Activated CD4-positive, CD25-positive, alpha-beta regulatory T cell treated with anti-CD3 and anti-CD28 coated beads, Interleukin-2, amount 50 U/mL, for 16 hours (primary cell): Measurements from ENCODE around the gene ACADVL.
A peak's percentile ranks its signal among the peaks of the same experiment; 100 is the strongest.

Experiments used
- DNase-seq: peaks from one replicate; pipeline ENCODE4 v3.0.0-alpha.2; 2020; ENCODE audit warnings: low read depth, low spot score

ACADVL gene

DNA sequence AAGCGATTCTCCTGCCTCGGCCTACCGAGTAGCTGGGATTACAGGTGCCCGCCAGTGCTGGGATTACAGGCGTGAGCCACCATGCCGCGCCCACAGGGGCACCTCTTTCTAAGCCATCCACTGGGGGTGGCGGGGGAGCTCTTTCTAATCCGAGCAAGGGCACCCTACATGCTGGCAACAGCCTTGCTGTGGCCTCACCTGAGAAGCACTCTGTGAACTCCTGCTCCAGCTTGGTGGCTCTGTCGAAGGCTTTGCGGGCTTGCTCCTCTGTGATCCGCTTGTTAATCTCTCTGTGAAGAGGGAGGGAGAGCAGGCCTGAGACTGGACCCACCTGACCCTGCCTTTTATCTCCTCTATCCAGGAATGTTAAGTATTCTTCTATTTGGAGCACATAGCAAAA, 28.7 kb upstream of the ACADVL start:
- no peak for DNase-seq

DNA sequence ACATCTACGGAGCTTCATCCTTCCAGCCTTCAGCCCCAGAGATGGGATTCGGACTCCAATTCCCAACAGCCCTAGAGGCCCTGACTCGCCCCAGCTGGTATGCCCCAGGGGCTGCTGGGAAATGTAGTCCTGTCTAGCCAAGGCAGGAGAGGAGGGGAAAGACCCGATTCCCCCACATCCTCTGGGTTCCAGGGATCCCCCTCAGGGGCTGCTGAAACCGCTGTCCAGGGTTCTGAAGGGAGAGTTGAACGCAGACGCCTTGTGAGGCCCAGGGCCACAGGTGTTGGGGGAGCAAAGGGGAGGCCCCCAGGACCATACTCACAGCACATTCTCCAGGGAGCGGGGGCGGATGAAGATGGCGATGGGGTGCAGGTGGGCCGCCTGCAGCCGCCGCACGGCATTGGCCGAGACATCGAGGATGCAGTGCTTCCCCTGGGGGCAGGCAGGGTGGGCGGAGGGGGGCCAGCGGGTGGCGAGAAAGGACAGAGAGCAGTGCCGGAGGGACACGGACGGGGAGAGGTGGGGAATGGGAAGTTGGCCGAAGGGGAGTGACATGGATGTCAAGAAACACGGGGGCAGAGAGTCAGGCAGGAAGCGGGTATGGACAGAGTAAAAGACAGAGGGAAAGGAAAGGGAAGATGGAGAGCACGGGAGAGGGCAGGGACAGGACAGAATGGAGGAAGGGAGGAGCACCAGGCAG, 28.0 kb upstream of the ACADVL start:
- no peak for DNase-seq

DNA sequence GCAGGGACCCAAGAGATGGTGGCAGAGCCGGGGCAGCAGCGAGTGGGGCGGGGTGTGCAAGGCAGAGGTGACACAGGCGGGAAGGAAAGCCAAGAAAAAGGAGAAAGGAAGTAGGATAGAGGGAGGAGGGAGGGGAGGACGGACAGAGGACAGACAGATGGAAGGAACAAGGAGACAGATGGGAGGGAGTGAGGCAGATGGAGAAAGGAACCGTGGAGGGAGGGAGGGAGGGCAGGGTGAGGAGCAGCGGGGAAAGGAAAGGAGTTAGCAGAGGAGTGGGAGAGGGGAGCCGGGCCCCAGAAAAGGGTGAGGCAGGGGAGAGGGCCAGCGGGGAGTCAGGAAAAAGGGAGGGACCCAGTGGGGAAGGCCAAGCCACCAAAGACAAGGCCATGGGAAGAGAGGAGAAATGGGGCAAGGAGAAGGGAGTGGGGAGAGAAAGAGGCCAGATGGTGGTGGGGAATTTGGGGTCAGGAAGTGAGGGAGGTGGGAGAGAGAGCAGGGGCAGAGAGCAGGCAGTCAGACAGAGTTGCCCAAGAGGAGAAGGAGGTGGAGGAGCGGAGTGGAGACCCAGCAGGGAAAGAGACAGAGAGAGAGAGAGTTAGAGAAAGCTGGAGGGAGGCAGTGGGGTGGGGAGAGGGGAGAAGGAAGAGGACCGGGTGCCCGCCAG, 27.3 kb upstream of the ACADVL start:
- no peak for DNase-seq

DNA sequence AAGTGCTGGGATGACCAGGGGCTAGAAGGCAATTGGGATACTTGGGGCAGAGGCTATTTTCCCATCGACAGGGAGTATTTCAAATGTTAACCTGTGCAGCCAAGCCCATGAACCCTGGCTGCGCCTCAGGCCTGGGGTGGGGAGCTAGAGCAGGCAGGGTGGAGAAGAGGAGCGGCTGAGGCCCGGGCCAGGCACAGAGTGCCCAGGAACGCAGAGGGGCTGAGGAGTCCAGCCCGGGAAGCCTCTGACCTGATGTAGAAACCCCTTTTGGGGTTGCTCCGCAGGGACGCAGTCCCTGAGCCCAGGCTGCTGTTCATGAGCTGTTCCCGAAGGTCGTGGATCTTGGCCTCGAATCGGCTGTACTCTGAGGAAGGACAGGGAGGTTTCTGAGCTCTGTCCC, 23.8 kb upstream of the ACADVL start:
- no peak for DNase-seq

DNA sequence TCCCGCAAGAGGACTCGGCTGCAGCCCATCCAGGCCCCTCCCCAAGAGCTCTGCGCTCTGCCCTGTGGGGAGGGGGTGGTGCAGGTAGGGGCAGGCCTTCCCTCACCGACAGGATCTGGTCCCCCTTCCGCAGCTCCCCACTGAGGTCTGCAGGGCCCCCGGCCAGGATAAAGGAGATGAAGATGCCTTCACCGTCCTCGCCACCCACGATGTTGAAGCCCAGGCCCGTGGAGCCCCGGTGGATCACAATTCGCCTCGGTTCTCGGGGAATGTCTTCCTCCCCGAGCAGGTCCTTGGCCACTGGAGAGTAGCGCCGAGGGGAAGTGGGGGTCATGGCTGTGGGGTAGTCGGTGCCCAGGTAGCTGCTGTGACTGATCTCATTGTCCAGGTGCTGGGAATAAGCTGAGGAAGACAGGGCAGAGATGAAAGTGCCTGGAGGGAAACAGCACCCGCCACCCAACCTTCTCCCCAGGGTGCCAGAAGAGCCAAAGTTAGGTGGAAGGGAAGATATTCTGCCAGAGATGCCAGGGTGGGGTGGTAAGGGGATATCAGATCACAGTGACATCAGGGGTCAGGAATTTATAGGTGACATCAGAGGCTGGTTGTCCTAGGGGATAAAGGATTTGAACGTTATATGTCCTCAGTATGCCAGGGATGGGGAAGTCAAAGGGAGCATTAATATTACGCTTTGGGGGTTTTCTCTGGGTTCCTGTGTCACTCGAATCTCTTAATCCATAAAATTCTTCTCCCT, 22.9 kb upstream of the ACADVL start:
- DNase-seq = no peak

DNA sequence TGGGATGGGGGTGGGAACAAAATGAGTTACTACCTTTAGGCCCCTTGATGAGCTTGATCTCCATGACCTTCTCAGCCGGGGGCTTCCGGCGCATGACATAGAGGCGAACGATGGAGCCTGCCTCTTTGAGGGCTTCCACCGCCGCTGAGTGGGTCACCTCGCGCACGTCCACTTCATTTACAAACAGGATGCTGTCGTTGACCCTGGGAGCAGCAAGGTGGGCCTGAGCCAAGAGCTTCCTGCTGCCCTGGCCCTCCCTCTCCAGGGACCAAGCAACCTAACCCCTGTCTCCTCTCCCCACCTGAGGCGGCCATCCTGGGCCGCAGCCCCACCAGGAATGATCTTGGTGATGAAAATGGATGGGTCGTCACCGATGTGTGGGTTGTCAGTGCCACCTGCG, 16.3 kb upstream of the ACADVL start:
- no peak for DNase-seq

DNA sequence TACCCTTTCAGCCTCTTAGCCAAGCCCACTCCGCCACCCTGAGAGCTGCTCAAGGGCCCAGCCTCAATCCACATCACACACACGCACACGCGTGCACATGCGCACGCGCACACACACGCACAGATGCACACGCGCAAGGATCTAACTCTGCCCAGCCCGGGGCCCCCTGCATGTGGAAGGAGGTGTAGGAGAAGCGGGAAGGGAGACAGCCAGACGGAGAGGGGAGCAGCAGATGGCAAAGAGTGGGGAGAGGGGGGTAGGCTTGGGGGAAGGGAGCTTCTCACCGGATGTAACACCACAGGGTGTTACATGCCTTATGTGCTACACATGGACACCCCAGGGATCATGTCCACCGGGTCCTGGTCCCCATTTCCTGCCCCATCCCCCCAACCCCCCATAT, 15.4 kb upstream of the ACADVL start:
- DNase-seq = no peak

DNA sequence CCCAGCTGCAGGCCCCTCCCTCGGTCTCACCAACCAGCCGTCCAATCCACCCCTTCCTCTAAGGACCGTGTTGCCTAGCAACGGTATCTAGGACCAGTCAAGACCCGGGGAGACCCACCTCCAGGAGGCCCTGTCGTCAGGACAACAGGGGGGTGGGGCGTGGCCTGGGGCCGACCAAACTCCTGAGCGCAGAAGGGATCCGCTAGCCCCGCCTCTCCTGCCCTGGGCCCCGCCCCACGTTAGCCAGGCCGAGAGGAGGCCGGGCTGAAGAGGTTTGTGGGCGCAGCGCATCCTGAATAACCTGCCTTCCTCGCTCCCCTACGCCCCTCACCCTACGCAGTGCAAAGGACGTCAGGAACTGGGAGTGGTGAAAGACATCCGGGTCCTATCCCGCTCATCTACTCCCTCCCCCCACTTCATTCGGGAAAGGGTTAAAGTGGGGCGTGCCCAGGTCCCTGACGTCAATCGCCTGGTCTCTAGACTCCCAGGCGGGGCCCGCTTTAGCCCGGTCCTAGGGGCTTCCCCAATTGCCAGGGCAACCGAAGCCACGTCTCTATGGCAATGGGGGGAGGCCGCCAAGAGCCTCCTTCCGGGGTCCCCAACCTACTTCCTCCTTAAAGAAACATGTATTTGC, 14.8 kb upstream of the ACADVL start:
- peak; percentile 88 for DNase-seq

DNA sequence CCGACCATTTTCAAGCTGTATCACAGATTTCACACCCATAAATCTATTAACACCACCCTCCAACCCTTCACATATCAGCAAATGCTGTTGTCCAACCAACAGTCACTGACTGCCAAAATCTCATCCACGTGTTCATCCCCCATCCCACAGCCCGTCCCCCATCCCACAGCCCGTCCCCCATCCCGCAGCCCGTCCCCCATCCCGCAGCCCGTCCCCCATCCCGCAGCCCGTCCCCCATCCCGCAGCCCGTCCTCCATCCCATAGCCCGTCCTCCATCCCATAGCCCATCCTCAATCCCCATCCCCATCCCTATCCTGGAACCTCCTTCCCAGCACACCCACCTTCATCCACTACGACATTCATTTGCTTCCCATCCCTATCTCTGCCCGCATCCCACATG, 14.2 kb upstream of the ACADVL start:
- DNase-seq = no peak

DNA sequence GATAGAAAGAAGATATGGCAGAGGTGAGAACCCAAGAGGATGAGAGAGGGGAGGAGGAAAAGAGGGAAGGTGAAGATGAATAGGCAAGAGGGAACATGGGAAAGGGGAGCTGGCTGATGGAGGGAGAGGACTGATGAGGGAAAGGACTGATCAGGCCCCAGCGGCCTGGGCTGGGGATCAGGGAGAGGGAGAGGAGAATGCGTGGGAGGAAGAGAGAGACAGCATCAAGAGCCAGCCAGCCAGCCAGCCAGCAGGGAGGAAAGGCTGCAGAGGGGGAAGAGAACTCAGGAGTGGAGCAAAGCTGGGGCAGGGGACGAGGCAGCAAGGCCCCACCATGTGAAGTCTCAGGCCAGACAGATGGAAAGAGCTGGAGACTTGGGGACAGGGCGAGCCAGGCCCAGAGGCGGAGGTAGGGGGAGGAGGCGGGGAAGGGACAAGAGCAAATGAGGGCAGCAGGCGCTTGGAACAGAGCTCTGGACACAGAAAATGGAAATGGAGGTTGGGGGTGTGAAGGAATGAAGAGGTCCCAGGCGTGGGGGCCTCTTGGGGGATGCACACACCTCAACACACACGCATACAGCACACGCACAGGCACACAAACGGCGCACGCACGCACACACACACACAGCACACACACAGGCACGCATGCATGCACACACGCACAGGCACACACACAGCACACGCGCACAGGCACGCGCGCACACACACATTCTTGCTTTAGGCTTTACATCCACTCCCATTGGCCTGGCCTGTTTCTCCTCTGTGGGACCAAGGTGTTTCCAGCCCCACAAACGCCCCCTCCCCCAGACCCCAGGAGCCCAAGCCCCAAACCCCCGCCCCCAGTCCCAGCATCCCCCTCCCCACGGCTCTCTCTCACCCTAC, 12.4 kb upstream of the ACADVL start:
- no peak for DNase-seq

DNA sequence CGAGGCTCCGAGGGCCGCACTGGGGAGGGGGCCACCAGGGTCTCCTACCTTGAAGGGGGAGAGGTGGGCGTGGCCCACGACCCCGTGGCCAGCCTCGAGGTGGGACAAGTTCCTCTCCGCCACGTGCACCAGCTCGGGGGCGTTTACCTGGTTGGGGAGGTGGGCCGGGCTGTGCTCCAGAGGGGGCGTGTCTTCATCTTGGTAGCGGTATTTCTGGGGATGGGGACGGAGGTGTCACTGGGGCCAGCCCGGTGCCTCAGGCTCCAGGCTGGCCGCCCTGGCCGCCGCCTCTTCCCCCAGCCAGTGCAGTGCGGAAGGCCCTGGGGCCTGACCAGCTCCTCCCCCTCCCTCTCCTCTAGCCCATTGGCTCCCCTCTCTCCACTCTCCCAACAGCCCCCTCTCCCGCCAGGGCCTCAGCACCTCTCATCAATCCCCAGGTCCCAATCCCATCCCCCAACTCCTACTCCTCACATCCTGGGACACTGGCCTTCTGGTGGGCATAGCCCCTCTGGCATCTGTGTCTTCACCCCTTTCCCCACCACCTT, 11.6 kb upstream of the ACADVL start:
- DNase-seq = no peak

DNA sequence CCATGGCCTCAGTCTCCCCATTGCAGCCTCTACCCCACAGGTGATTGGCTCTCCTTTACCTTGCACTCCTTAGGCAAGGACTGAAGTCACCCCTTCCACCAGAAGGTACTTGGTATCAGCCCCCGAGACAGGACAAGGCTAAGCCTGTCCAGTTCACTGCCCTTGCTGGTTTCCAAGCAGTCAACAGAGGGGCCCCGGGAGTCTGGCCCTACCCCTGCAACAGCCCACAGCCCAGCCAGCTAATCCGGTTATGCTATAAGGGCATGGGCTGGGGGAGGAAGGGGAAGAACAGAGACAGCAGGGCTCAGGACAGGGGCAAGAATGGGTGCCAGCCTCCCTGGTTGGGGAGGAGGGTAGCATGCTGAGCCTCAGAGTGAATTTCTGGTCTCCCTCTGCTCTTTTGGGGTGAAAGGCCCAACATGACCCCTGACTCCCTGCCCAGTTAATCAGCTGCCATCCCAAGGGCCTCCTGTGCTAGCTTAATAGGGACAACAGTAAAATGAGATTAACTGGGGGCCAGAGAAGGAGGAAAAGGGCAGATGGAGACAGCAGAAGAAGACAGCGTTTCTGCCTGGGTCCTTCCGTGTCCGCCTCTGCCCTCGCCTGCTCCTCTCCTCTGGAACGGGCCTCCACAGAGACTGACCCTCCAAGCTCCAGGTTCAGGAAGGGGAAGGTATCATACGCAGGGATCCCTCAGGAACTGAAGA, 10.8 kb upstream of the ACADVL start:
- DNase-seq = no peak

DNA sequence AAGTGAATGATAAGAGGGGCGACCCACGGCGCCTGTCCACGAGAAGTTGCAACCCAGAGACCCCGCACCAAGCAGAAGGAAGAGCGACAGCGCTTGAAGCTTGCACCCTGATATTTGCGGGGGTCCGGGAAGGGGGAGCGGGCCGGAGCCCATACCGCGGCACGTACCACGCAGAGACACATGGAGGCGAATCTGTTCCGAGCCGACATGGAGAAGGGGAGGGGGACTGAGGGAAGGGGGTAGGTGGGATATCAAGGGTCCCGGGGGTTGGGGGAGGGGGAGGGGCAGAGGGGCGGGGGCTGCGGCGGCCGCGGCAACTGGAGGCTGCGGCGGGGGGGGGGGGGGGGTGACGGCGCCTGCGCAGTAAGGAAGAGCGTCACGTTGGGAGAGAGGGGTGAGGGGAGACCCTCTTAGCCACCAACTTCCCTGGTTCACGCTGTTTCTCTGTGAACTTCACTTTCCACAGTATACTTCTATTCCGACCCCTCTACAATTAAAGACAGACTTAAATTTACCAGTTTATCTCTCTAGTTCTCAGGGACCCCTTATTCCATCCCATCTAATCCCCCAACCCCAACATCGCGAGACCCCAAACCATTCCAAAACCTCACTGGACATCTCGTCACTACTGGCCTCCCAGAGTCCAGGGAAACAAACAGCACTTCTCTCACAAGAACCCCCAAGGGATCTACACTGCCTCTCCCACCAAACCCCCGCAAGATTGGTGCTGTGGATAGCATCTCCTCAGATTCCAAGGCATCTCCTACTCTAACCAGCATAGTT, 8.1 kb upstream of the ACADVL start:
- no peak for DNase-seq

DNA sequence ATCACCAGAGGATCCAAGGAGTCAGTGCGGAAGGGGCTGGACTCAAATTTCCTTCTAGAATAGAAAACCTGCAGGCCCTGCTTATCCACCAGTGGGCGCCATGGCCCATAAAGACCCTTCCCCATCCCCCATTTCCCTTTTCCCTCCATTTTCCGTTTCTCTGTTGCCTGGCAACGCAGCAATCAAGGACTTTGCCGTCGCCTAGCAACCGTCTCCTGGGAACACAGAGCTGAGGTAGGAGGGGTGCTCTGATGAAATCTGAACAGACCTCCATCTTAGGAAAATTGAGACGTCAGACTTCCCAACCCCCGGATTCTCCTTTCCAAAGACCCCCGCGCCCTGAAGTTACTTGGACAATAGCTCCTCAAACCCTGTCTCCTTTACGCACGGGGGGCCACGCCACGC, 5.8 kb upstream of the ACADVL start:
- no peak for DNase-seq

DNA sequence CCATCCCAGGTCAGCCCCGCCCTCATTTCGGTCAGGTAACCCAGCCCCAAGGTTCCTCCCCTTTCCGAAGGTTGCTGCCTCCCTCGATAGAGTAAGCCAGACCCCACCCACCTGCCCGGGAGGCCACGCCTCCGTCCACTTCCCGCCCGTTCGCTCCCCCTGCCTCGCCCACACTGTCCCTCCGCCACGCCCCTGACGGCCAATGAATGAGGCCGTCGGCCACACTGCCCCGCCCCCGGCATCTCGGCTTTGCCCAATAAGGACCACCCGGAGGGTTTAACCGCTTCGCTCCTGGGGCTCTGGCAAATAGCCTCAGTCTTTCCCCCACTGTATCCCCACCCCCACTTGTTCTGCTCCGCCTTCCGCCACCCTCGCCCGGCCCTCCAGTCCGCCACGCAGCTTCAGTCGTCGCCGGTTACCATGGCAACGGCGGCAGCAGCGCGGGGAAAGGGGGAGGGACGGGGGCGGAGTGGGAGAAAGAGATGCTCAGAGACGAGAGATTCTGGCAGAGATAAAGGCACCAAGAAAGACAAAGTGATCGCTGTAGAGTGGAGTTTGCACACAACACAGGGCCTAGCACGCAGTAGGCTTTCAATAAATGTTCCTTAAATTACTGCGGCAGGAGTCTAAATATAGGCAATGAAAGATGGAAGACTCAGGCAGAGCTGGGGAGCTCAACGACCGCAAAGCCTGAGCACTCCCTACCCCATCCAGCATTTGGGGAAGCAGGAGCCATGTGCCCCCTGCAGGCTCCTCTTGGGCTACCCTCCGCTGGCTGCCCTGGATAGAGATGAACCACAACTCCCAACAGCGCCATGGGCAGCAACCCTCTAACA, 5.2 kb upstream of the ACADVL start:
- DNase-seq = peak; percentile 94

DNA sequence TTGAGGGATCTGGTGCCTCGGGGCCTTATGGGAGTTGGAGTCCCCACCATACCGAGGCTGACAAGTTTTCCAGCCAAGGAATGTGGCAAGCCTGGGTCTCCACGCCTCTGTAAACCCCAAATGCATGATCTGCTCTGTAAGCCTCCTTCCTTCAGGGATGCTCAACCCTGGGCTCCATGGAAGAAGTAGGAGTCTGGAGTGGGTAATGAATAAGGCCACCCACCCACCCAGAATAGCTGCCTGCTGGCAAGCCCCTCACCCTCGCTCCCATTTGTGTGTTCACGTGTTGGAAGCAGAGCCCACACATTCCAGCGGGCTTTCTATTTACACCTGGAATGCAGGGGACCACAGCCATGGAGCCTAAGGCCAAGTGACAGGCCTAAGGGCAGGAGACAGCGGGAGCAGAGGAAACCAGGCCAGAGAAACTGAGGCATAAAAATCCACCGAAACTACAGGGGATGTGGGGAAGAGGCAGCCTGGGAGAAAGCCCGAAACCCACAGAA, 4.6 kb upstream of the ACADVL start:
- DNase-seq = no peak

DNA sequence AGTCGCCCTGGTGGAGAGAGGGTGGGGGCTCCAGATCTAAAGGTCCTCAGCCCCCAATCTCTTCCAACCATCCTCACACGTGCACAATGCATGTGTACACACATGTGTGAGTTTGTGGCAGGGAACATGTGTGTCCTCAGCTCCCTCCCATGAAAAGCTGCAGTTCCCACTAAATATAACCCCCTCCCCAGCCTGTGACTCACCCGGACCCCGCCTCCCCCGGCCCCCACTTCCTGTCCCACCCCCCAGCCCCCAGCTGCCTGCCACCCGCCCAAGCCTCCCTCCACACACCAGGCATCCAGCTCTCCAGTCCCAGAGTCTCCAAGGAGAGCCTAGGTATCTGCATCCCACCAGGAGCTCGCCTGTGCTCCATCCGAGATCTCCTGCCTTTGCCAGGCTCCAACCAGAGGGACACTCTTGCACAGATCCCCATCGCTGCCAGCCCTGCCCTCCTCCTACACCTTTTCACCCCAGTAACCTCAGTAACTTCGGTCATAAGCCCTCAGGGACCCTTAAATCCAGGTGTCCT, 4.0 kb upstream of the ACADVL start:
- no peak for DNase-seq
